Activated naive CD4-positive, alpha-beta T cell treated with Interleukin-2 at 50 U/mL for 16 hours (primary cell): ENCODE results near the gene LDLRAD3.

Experiments used
- DNase-seq: peaks from one replicate; pipeline ENCODE4 v3.0.0-alpha.2; 2020

The LDLRAD3 gene

DNA sequence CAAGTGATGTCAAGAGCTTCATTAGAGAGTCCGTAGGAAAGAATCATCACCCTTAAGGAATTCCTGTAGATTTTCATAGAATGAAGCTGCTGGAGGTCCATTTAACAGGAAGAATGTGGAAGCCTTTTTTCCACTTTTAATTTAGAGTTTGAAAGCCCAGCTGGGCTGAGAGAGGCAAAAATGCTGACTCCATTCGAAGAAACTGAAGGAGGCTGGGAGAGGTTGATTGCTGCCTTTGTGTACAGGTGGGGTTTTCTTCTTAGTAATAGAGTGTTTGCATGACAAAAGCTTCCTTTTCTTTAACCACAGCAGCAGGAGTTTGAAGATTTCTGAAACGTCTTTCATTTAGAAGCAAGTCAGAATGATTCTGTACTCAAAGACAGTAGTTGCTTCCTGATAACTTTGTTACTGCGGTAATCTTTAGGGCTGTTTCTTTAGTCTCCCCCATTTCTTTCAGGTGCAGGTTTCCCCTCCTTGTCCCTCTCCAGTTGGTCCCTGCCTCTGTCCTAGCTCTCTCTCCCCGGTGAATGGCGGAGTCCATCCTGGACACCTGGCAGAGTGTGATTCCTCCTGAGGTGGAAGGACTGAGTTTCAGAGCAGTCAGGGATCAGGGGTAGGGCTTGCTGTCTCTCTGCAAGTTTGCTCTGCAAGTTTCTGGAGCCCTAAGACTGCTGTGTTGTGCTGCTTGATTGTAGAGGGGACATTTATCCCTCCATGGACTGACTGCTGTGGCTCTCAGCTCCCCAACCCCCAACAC is 166.2 kb downstream of the LDLRAD3 start:
- no peak for DNase-seq

DNA sequence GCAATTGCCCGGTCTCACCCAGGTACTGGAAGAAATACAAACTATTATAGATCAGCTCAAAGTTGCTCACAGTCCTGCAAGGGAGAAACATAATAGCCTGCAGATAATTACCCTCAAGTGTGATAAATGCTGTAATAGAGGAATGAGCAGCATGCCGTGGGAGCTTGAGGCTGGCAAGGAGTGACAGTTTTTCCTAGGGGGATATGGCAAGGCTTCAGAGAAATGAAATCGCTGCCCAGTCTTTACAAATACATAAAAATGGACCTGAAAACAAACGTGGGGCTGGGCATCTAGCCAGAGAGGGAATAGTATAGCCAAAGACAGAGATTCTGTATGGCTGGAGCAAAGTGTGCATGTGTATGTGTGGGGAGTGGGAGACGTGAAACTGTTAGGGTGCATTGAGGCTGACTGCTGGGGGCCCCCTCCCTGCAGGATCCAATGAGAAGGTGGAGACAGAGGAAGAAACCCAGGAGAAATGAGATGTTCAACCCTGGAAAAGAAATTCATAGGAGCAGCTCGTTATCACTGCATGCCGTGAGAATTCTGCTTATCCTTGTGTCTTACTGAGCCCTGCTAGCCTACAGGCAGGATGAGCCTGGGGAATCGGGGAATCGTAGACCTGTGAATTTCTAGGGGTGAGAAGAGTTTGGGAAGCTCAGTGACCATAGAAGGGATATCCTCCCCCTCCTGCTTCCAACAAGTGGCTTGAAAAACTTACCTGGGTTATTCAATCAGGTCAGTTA is 167.0 kb downstream of the LDLRAD3 start:
- DNase-seq = no peak

DNA sequence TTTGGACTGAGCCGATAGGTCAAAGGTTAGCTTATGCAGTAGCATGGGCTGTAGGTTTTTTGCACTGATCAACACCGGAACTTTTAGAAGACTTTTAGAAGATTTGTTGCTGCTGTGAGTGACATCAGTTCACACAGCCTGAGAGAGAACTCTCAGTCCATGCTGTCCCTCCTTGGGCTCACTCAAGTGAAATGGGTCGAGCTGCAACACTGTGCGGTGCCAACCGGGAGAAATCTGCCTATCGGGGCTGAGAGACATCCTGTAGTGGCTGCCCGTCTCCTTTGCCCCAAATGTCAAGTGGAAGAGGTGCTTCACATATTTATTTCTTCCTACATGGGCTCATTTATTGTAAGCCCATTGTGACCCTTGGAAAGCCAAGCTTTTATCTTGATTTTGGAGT is 170.2 kb downstream of the LDLRAD3 start:
- no peak for DNase-seq

GRCh38 chr11:36115378-36115801 is 171.5 kb downstream of the LDLRAD3 start:
- DNase-seq = no peak

GRCh38 chr11:36116161-36116560 is 172.3 kb downstream of the LDLRAD3 start:
- DNase-seq = no peak

GRCh38 chr11:36118084-36118483 is 174.2 kb downstream of the LDLRAD3 start:
- DNase-seq = no peak

DNA sequence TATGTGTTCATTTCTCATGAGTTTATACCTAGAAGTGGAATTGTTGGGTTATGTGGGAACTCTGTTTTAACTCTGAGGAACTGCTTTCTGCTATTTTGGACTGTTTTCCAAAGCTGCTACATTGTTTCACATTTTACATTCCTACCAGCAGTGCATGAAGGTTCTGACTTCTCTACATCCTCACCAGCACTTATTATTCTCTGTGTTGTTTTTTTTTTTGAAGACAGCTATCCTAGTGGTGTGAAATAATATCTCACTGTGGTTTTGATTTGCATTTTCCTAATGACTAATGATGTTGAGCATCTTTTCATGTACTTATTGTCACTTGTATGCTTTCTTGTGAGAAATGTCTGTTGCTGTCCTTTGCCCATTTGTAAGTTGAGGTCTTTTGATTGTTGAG is 175.4 kb downstream of the LDLRAD3 start:
- no peak for DNase-seq

DNA sequence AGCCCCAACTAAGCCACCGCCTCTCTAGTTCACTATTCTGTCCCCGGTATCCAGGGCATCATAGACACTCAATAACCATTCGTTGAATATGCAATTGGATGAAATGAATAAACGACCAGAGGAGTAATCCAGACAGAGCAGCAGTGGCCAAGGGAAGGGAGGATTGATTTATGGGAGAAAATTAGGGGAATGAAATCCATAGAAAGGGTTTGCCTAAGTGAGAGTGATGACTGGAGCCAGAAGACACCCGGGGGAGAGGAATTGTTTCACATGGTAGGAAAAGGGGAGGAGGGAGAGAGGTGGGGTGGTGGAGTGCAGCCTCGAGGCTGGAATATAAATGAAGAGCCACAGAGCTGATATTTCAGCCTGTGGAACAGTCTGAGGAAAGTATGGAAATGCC is 177.2 kb downstream of the LDLRAD3 start:
- DNase-seq = no peak

- no peak for DNase-seq
These were observed 178.8 kb downstream of the LDLRAD3 start for GRCh38 chr11:36122671-36123070.

DNA sequence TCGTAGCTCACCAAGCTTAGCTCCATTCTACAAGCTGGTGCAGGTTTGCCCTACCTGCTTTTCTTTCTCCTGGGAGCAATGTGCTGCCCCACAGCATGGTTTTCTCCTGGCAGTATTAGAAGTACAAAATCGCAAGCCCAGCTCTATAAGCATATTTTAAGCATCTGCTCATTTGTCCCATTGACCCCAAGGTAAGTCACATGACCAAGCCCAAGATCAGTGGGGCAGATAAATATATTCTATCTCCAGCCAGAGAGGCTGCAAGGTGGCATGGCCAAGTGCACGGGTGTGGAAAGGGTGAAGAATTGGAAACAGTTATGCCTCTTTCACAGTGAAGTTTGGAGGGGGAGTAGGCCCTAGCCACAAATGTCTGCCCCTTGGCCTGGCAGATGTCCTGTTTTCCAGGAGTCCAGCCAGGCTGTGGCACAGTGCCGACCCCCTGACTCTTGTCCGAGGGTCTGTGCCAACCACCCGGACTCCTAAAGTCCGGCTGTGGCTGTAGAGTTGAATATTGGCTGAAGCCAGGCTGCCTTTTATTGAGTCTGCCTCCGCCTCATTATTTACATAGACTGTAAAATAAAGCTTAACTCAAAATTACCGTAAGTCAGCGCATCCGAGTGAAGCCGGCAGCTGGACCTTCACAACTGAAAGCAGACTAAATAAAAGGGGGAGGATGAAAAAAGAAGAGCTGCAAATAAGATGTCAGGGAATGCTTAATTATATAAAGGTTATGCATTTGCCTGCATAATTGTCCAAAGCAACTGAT is 179.7 kb downstream of the LDLRAD3 start:
- no peak for DNase-seq

- DNase-seq = no peak
These were observed 182.8 kb downstream of the LDLRAD3 start for GRCh38 chr11:36126678-36127077.

DNA sequence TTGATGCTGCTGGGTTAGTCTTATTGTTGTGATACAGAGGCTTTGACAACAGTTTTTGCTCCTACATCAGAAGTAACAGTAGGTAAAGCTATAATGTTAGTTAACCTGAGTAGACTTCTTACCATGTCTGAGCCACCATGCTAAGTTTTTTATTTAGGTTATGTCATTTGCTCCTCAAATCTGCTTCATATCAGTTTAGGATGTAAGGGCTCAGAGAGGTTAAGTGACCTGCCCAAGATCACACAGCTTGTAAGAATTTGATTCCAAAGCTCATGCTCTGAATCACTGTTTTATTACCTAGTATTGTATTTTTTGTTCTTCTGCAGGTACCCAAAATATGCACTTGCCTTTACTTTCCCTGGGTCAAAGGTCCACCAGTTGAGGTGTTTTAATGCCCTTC is 183.7 kb downstream of the LDLRAD3 start:
- no peak for DNase-seq

GRCh38 chr11:36129955-36130354 is 186.1 kb downstream of the LDLRAD3 start:
- DNase-seq = no peak

DNA sequence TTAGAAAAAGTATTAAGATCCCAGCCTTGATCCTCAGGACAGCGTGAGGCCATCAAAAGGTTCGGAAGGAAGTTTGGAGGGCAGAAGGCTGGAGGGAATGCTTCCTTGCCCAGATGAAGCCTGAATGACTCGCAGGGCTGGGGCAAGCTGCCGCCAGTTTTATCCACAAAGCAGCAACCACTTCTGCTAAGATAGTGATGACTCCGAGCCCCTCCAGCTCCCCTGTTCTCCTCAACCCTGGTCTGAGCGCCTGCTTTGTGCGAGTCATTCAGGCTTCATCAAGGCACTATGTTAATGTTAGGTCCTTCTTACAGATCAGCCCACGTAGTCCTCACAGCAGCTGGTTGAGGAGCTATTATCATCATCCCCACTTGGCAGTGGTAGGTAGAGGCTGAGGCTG is 186.5 kb downstream of the LDLRAD3 start:
- DNase-seq = no peak

DNA sequence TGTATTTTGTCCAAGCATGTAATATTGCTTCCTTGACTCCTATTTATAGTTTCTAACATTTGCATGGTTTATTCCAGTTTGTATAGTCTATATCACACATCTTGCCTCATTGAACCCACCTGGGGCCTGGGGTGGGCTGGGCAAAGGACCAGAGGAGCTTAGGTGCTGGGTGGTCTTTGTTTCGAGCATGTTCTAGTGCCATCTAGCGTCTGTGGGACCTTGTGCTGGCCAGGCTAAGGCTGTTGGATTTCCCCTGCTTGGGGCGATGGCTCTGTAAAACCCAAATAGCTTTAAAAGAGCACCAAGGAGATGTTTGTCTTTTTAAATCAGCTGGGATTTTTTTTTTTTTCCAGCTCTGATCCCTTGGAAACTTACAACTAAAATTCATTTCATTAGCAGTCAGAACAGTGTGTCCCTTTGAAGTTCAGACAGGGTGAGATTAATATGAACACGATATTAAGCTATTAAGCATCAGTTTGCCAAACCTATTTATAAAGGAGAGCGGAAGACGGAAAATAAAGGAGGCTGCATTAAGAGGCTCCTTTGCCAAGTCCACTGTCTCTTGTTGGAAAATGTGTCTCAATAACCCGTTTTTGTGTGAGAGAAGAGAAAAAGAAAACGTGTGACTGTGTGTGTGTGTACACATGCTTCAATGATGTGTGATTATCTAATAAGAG is 188.0 kb downstream of the LDLRAD3 start:
- DNase-seq = no peak

- no peak for DNase-seq
These were observed 189.1 kb downstream of the LDLRAD3 start for GRCh38 chr11:36132940-36133339.

GRCh38 chr11:36135076-36135475 is 191.2 kb downstream of the LDLRAD3 start:
- DNase-seq = no peak

- no peak for DNase-seq
These were observed 195.9 kb downstream of the LDLRAD3 start for GRCh38 chr11:36139767-36140166.

DNA sequence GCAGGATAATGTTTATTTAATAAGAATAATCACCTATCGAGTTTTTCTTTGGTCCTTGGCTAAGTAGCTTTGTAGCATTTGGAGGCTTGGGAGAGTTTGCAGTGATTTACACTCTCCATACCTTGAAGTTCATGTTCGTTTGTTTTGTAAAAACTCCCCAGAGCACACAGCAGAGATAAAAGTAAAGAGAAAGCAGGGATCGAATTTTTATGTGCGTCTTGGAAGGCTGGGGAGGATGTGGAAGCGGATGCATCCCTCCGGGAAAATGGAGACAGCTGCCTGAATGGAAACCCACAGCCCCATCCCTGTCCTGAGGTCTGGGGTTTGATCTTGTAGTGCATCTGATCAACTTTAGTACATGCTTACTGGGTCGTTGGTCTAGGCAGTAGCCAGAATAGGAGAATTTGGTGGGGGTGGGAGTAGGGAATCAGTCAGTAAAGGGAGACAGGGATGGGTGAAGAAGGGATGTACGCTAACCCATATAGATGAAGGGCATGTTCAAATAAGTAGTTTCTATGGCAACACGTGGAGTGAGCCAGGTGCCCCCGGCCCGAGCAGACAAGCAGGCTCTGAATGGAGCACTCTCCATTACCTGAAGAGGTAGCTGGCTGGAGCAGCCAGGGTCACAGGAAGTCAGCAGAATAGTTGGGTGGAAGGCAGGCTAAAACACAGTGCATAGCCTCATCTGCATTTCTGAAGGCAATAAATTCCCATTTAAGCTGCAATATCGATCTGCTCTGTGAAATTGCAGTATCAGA is 197.5 kb downstream of the LDLRAD3 start:
- no peak for DNase-seq

DNA sequence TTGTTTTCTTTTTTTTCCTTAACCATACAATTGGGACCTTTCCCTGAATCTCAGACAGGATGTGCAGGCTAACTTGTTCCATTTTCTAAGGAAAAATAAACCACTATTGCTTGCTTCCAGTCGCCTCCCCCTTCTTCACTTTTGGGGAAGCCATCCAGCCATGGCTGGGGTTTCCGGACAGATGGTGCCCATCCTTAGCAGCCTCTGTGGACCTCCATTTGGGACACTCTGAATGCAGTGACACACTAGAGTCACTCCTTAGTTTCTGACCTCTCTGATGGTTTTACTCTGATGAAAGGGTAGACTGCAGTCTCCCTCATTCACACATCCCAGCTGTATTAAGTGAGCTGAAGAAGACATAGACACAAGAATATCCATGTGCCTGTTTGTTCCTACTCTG is 198.1 kb downstream of the LDLRAD3 start:
- DNase-seq = no peak

- DNase-seq = no peak
These were observed 198.6 kb downstream of the LDLRAD3 start for GRCh38 chr11:36142439-36142838.

DNA sequence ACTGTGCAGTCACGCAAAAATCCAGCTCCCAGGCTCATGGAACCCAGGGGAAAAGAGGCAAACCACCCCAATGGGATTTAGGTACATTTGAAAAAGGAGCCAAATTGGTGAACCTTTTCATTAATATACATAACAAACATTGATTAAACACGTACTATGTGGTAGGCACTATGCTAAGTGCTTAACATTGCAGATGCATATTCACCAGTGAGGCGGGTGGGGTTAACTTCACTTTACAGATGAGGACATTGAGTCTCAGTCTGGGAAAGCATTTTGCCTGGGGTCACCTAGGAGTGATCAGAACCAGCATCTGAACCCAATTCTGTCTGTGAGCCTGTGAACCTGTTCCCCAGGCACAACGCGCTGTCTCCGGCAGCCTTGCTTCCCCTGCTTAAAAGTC is 199.0 kb downstream of the LDLRAD3 start:
- no peak for DNase-seq
